HG02798 (cell line): Measurements from ENCODE around the gene FEM1B.

ENCODE experiments used
- ATAC-seq: cut with Tn5 transposase; IDR thresholded peaks from one replicate; pipeline ENCODE4 v1.9.1; 2021; ENCODE audit warnings: mild to moderate bottlenecking; ENCODE audit not compliant: unreplicated experiment, poor library complexity

Gene FEM1B

GRCh38 chr15:68303134-68303533 lies 25.6 kb downstream of the FEM1B start:
- no peak for ATAC-seq

- no peak for ATAC-seq
Measured at GRCh38 chr15:68303560-68304436, 26.3 kb downstream of the FEM1B start.

GRCh38 chr15:68304589-68305337 lies 27.2 kb downstream of the FEM1B start:
- ATAC-seq, result no peak

DNA sequence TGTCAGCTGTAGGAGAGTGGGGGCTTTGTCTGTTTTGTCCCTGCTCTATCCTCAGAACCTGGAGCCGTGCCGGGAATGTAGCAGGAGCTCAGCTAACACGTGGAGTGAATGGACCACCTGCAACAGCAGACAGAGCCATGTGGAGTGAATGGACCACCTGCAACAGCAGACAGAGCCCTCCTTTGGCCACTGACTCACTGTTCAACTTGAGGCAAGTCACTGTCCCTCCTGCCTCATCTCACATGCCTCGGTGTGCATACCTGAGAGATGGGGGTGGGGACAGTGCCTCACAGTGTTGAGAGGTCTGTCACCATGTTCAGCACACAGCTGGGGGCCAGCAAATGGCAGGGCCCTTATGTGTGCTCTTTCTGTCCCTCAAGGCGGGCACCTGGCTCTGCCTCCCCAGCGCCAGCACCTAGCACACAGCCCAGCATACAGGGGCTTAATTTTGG lies 27.9 kb downstream of the FEM1B start:
- no peak for ATAC-seq

DNA sequence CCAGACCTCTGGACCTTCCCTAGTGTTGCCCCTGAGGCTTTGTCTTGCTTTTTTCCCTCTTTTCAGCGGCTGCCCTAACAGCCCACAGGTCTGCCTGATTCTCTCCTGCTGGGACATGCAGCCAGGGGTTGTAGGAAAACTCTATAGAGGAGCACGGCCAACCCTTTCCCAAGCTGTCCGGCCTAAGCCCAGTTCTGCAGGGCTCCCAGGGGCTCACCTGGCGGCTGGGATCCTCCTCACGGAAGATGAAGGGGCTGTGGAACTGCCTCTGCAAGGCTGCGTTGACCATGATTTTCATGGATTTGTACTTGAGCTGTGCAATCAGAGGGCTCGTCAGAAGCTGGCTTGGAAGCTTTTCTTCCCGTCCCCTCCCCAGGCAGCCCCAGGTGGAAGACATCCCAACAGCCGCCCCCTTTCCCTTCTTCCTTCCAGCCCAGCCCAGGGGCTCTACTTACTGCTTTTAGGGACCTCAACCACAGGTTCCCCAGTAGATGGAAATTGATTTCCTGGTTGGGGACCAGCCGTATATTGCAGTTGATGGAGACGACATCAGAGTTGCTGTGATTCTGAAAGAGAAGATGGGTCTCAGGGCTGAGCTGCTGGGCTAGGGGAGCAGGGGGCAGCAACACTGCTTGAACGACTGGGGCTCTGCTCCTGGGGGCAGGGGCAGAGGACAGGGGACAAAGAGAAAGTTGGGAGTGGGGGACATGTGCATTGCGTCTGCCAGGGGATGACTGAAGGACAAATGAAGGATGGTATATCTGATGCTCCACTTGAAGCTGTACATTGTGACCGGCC lies 29.8 kb downstream of the FEM1B start:
- ATAC-seq, result no peak

- no peak for ATAC-seq
Measured at GRCh38 chr15:68309024-68309423, 31.5 kb downstream of the FEM1B start.

DNA sequence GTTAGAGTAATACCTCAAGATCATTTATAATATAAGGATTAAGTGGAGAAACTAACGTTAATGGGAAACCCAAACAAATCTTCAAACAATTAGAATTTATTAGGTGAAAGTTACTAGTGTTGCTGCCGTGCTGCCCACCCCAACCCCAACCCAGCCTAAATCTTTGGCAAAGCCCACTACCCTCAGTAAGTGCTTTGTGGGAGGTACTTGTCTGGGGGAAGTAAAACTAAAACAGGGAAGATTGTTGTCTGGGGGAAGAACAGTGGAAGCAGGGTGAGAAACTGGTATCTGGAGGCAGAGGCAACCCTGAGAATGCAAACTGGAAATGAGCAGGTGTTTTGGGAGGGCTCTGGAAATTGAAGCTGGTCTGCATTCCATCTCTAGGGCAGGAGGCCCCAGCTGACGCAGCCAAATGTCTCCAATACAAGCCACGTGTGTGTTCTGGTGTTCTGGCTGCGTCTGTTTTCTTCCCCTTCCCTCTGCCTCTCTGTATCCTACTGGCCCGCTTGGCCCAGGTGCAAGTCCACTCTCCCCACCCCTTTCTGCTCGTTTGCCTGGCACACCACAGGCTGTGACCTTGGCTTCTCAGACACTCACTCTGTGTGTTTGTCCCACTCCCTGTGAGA lies 32.7 kb downstream of the FEM1B start:
- ATAC-seq, result no peak

GRCh38 chr15:68310804-68311463 lies 33.4 kb downstream of the FEM1B start:
- ATAC-seq, result no peak

GRCh38 chr15:68311464-68311835 lies 33.9 kb downstream of the FEM1B start:
- no peak for ATAC-seq

GRCh38 chr15:68311859-68312557 lies 34.5 kb downstream of the FEM1B start:
- ATAC-seq, result no peak

GRCh38 chr15:68312701-68313204 lies 35.2 kb downstream of the FEM1B start:
- ATAC-seq, result no peak

GRCh38 chr15:68313501-68314410 lies 36.2 kb downstream of the FEM1B start:
- ATAC-seq, result no peak

GRCh38 chr15:68314563-68314962 lies 37.0 kb downstream of the FEM1B start:
- ATAC-seq, result no peak

- no peak for ATAC-seq
Measured at GRCh38 chr15:68315035-68315434, 37.5 kb downstream of the FEM1B start.

- no peak for ATAC-seq
Measured at GRCh38 chr15:68315495-68316031, 38.0 kb downstream of the FEM1B start.

DNA sequence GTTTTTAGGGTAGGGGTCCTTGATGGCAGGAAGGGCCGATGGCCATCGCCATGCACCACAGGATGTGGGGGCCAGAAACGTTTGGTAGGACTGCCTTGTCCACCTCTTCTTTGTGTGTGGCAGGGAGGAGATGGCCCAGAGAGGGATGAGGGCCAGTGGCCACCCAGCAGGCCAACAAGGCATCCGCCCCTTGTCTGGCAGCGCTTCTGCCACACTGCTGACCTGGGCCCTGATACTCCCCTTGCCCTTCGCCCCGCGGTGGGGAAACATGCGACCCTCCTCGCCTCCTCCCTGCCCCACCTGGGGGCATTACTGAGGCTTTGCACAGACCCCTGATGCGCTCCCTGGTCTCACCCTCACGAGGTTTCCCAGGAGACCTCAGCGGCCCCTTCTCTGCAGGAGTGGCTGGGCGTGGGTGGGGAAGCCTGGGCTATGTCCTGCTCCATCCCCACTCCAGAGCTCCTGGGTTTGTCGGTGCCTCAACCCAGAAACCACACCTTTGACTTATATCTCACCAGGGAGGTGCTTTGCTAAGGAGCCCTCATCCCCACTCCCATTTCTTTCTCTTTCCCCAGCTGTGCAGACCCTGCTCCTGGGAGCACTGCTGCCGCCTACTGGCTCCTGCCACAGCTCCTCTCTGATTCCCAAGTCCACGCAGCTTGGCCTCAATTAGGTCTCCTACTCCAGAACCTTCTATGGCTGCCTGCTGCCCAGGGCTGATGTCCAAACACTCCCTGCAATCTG lies 38.7 kb downstream of the FEM1B start:
- no peak for ATAC-seq
